NCI-H524 (cell line): ENCODE results near the gene POLG.

Experiments
- DNase-seq, 2 experiments: peaks; one replicate each; lab custom pipeline; 2025; lab: John Stamatoyannopoulos, UW

Gene POLG

GRCh38 chr15:89334510-89335297 lies at the start of gene POLG:
POLG (minus strand) TSS chr15:89334824; CDS start chr15:89333754, 1,070 bp downstream.
- DNase-seq = peak; percentile 99 to 100

GRCh38 chr15:89384176-89384604 lies 49.6 kb upstream of the POLG start:
- no peak for DNase-seq

GRCh38 chr15:89383365-89384175 lies 48.9 kb upstream of the POLG start:
- DNase-seq = peak; percentile 99

GRCh38 chr15:89381888-89382686 lies 47.5 kb upstream of the POLG start:
- no peak for DNase-seq

GRCh38 chr15:89381331-89381730 lies 46.7 kb upstream of the POLG start:
- DNase-seq = no peak

- no peak for DNase-seq
Measured at GRCh38 chr15:89379818-89380217, 45.2 kb upstream of the POLG start.

- DNase-seq = no peak
Measured at GRCh38 chr15:89379251-89379695, 44.6 kb upstream of the POLG start.

GRCh38 chr15:89378296-89379151 lies 43.9 kb upstream of the POLG start:
- DNase-seq = no peak

GRCh38 chr15:89377842-89378295 lies 43.2 kb upstream of the POLG start:
- DNase-seq = no peak

GRCh38 chr15:89377024-89377841 lies 42.6 kb upstream of the POLG start:
- DNase-seq = no peak

- no peak for DNase-seq
Measured at GRCh38 chr15:89376388-89376787, 41.8 kb upstream of the POLG start.

- no peak for DNase-seq
Measured at GRCh38 chr15:89375093-89376005, 40.7 kb upstream of the POLG start.

- no peak for DNase-seq
Measured at GRCh38 chr15:89374086-89374981, 39.7 kb upstream of the POLG start.

- no peak for DNase-seq
Measured at GRCh38 chr15:89372069-89372935, 37.7 kb upstream of the POLG start.

GRCh38 chr15:89371228-89372044 lies 36.8 kb upstream of the POLG start:
- no peak for DNase-seq

GRCh38 chr15:89370978-89371227 lies 36.3 kb upstream of the POLG start:
- DNase-seq = no peak
